ENCODE measurements around the gene COX4I1. TPM values are rescaled to one million over a fixed set of nuclear protein-coding genes. Genes with fewer than 3 reads are reported as not detected.

COX4I1 gene
- total and polyA plus RNA-seq, 9 of the 15 experiments (the other 6 are each of a cell fraction or from before 2014, with no cell fraction given) = 651 to 2,356 (median 1,032) TPM

GRCh38 chr16:85812811-85813700 lies 13.6 kb downstream of the COX4I1 start:
- TF ChIP-seq POLR3A (IDR thresholded peaks at IDR 0.05; ENCODE audit: borderline replicate concordance, extremely low read depth, insufficient read depth, insufficient read length) (no peak), TBL1XR1 (IDR thresholded peaks at IDR 0.05; ENCODE audit: low read length in 2 of 2) (no peak), SNAPC5 (CRISPR knock-in tag; IDR thresholded peaks at IDR 0.05) (no peak), YY1 (IDR thresholded peaks at IDR 0.05; ENCODE audit: borderline replicate concordance in 1 of 3, control insufficient read depth in 1 of 3, extremely low read depth in 1 of 3, insufficient read depth in 3 of 3, insufficient read length in 1 of 3, insufficient replicate concordance in 2 of 3, low read depth in 1 of 3, low read length in 2 of 3) (no peak), ZNF780A (CRISPR knock-in tag; IDR thresholded peaks at IDR 0.05) (no peak), POLR2G (IDR thresholded peaks at IDR 0.05; ENCODE audit: low read depth, low read length) (no peak), MCM5 (IDR thresholded peaks at IDR 0.05; ENCODE audit: low read depth) (no peak), KLF13 (tag; IDR thresholded peaks at IDR 0.05; ENCODE audit: borderline replicate concordance, low read depth) (no peak)
- FAIRE-seq (no peak), DNase-seq (ENCODE audit: extremely low read depth in 1 of 4, low spot score in 3 of 4) (no peak), ATAC-seq (no peak)
- H3K27ac ChIP-seq (ENCODE audit: extremely low read depth, low read depth, low read length) = no peak overlapping the region
- H3K4me1 ChIP-seq (replicated peaks in 1 of 2; ENCODE audit: control insufficient read depth in 2 of 2, insufficient read depth in 2 of 2, low read length in 2 of 2) = peaks cover 0 to 9% of the 10 kb centered on the region in 2 experiments; a peak in 1 of 5 replicates
- H3K9me1 ChIP-seq (ENCODE audit: control insufficient read depth, insufficient read depth, low read length) = no peaks in the 10 kb centered on the region
- H3K4me2 ChIP-seq (ENCODE audit: insufficient read depth, low read length) = no peak overlapping the region
- H4K20me1 ChIP-seq (replicated peaks; ENCODE audit: control insufficient read depth, insufficient read depth, low read length) = peaks cover 3% of the 10 kb centered on the region
- H3K36me3 ChIP-seq (ENCODE audit: control insufficient read depth, insufficient read depth, low read length) = no peaks in the 10 kb centered on the region
- intact Hi-C loops (cut with micrococcal nuclease) (no loop called here), in situ Hi-C loops (cut with MboI) (no loop called here)
- ChIA-PET POLR2A (interaction anchor here (0.9 to 1.8 kb wide), 6 partner anchors 8 to 462 kb away, joined by 3 to 4 read pairs (median 4); no protein-coding TSS in a partner anchor), CTCF (ENCODE audit: low intra/inter-chr PET ratio) (interaction anchor here (0.7 kb wide), 1 partner anchor 1333 kb away, joined by 3 read pairs; no protein-coding TSS in a partner anchor)
- no peaks in the 10 kb centered on the region for H3K79me2 ChIP-seq (ENCODE audit: control insufficient read depth, insufficient read depth, low read length)
- BruUV-seq (replicated peaks) = no TSS peak
- H3K4me3 ChIP-seq = no peak overlapping the region
- no peak overlapping the region for H3K9ac ChIP-seq (ENCODE audit: insufficient read depth in 1 of 2, low read depth in 2 of 2, low read length in 2 of 2)
- no peaks in the 10 kb centered on the region for H3K9me3 ChIP-seq (replicated peaks; ENCODE audit: control insufficient read depth, insufficient read depth, low read depth, low read length)
- WGBS (ENCODE audit: insufficient coverage, low coverage, missing lambda C conversion rate) = 5% methylated on average over 20 of the region's 20 CpGs
- H2AFZ ChIP-seq (ENCODE audit: low read depth, low read length) = no peak overlapping the region
- H3K27me3 ChIP-seq (ENCODE audit: control insufficient read depth in 2 of 2, insufficient read depth in 2 of 2, low read length in 2 of 2) = peaks cover 37 to 50% of the 10 kb centered on the region in 2 experiments; a peak in 4 of 5 replicates
